ENCODE measurements around the gene GRAMD4. TPM values are rescaled to one million over a fixed set of nuclear protein-coding genes. Genes with fewer than 3 reads are reported as not detected.

The GRAMD4 gene
- total RNA-seq, 2 donors from 2014 or later, result 6.8 to 21.4 TPM

DNA sequence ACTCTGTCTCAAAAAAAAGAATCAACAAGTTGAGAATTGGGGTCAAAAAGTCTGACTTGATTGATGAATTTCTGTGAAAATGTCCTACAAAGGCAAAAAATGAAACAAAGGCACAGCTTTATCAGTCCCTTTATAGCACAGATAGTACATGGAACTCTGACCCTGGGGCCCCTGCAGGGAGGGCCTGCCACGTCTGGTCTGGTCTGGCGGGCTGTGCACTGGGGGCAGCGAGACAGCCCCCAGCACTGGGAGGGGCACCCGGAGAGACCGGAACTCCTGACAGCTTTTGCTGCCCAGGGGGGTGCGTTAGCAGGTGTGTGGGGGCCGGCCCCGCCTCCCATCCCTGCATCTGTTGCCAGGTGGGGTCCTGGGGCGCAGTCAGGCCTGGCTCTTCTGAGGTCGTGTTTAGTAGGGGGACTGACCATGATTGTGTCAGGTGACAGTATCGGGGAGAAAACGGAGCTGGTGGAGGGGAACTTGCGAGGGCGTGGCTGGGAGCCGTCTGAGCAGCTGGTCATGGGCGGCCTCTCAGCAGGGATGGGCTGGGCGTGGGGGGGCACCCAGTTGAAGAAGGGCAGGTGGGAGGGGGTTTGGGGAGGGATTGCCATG, 51.7 kb downstream of the GRAMD4 start:
- DNase-seq (ENCODE audit: low spot score) (no peak), ATAC-seq (no peak)
- Mint-ChIP-seq H3K9me3 (no peaks in the 10 kb centered on the region), H3K4me1 (ENCODE audit: low read depth in 2 of 2) (peaks cover 3 to 4% of the 10 kb centered on the region in 2 donors), H3K4me3 (no peak overlapping the region), H3K27ac (no peak overlapping the region), H3K36me3 (no peaks in the 10 kb centered on the region), H3K27me3 (no peaks in the 10 kb centered on the region)

- H3K4me3 Mint-ChIP-seq, result no peak overlapping the region
- no peaks in the 10 kb centered on the region for H3K36me3 Mint-ChIP-seq
- DNase-seq (ENCODE audit: low spot score) (no peak), ATAC-seq (no peak)
- no peaks in the 10 kb centered on the region for H3K27me3 Mint-ChIP-seq
- no peak overlapping the region for H3K27ac Mint-ChIP-seq
- peaks cover 3 to 4% of the 10 kb centered on the region in 2 donors for H3K4me1 Mint-ChIP-seq (ENCODE audit: low read depth in 2 of 2)
- no peaks in the 10 kb centered on the region for H3K9me3 Mint-ChIP-seq
Measured at GRCh38 chr22:46672731-46673130, 52.5 kb downstream of the GRAMD4 start.

GRCh38 chr22:46673205-46673604, 53.0 kb downstream of the GRAMD4 start:
- no peaks in the 10 kb centered on the region for H3K27me3 Mint-ChIP-seq
- ATAC-seq, result no peak
- no peaks in the 10 kb centered on the region for H3K36me3 Mint-ChIP-seq
- H3K4me1 Mint-ChIP-seq (ENCODE audit: low read depth in 2 of 2), result peaks cover 3 to 4% of the 10 kb centered on the region in 2 donors
- H3K27ac Mint-ChIP-seq, result no peak overlapping the region
- no peak for DNase-seq (ENCODE audit: low spot score)
- H3K9me3 Mint-ChIP-seq, result no peaks in the 10 kb centered on the region
- H3K4me3 Mint-ChIP-seq, result no peak overlapping the region

DNA sequence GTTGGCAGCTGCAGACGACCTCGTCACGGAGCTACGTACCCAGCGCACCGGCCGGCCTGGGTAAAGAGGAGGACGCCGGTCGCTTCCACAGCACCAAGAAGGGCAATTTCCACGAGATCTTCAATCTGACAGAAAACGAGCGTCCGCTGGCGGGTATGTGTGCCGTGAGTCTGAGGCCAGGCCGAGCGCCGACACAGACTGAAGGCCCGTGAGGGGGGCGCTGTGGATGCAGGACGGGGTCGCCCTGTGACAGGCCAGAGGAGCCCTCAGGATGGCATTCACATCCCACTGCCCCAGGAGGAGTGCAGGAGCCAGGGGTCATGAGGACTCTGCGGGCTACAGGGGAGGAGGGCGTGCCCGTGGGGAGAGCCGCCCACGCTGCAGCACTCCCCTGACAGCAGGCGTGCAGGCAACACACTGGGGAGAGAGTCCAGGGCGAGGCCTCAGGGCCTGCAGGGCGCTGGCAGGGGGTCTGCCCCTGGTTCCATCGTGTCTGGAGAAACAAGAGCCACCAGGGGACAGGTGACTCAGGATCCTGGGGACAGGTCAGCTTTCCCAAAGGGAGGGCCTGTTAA, 53.6 kb downstream of the GRAMD4 start:
- Mint-ChIP-seq H3K4me3 (peak overlapping the region; percentile 79), H3K27ac (peak overlapping the region; percentile 60 to 69), H3K36me3 (no peaks in the 10 kb centered on the region), H3K9me3 (no peaks in the 10 kb centered on the region), H3K4me1 (ENCODE audit: low read depth in 2 of 2) (peaks cover 3 to 4% of the 10 kb centered on the region in 2 donors), H3K27me3 (no peaks in the 10 kb centered on the region)
- DNase-seq (ENCODE audit: low spot score), result no peak
- ATAC-seq, result peak in 1 of 2 donors; percentile 17

DNA sequence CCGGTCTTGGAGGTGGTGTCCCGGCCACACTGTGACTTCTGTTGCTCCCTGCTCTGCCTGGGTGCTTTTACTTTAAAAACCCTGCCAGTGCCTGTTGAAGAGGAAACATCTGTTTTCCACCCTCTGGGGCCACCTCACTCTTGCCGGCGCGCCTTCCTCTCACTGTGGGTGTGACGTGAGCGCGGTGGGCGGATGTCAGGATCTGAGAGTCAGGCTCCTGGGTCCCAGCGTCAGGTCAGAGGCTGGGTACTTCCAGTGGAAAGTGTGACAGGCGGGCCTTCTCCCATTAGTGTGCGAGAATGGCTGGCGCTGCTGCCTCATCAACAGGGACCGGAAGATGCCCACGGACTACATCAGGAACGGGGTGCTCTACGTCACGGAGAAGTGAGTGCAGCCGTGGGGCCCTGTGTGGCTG, 54.2 kb downstream of the GRAMD4 start:
- ATAC-seq, result peak; percentile 67 to 68
- Mint-ChIP-seq H3K36me3 (no peaks in the 10 kb centered on the region), H3K27me3 (no peaks in the 10 kb centered on the region), H3K4me3 (peak overlapping the region; percentile 79), H3K9me3 (no peaks in the 10 kb centered on the region), H3K27ac (peak overlapping the region; percentile 60 to 69), H3K4me1 (ENCODE audit: low read depth in 2 of 2) (peaks cover 3 to 4% of the 10 kb centered on the region in 2 donors)
- DNase-seq (ENCODE audit: low spot score), result no peak

- peak overlapping the region; percentile 60 to 69 for H3K27ac Mint-ChIP-seq
- DNase-seq (ENCODE audit: low spot score) (no peak), ATAC-seq (no peak)
- H3K4me1 Mint-ChIP-seq (ENCODE audit: low read depth in 2 of 2), result peaks cover 3 to 4% of the 10 kb centered on the region in 2 donors
- H3K9me3 Mint-ChIP-seq, result no peaks in the 10 kb centered on the region
- H3K36me3 Mint-ChIP-seq, result no peaks in the 10 kb centered on the region
- no peak overlapping the region for H3K4me3 Mint-ChIP-seq
- H3K27me3 Mint-ChIP-seq, result no peaks in the 10 kb centered on the region
Measured at GRCh38 chr22:46674906-46675305, 54.7 kb downstream of the GRAMD4 start.

- H3K4me3 Mint-ChIP-seq, result no peak overlapping the region
- DNase-seq (ENCODE audit: low spot score), result no peak
- H3K9me3 Mint-ChIP-seq, result no peaks in the 10 kb centered on the region
- H3K27me3 Mint-ChIP-seq, result no peaks in the 10 kb centered on the region
- no peak overlapping the region for H3K27ac Mint-ChIP-seq
- no peaks in the 10 kb centered on the region for H3K36me3 Mint-ChIP-seq
- no peak for ATAC-seq
- peaks cover 3 to 4% of the 10 kb centered on the region in 2 donors for H3K4me1 Mint-ChIP-seq (ENCODE audit: low read depth in 2 of 2)
Measured at GRCh38 chr22:46675479-46675878, 55.3 kb downstream of the GRAMD4 start.

- DNase-seq (ENCODE audit: low spot score) (no peak), ATAC-seq (no peak)
- Mint-ChIP-seq H3K27me3 (no peaks in the 10 kb centered on the region), H3K4me1 (ENCODE audit: low read depth in 2 of 2) (peaks cover 3 to 4% of the 10 kb centered on the region in 2 donors), H3K36me3 (no peaks in the 10 kb centered on the region), H3K9me3 (no peaks in the 10 kb centered on the region), H3K4me3 (no peak overlapping the region), H3K27ac (no peak overlapping the region)
Measured at GRCh38 chr22:46675938-46676337, 55.8 kb downstream of the GRAMD4 start.

DNA sequence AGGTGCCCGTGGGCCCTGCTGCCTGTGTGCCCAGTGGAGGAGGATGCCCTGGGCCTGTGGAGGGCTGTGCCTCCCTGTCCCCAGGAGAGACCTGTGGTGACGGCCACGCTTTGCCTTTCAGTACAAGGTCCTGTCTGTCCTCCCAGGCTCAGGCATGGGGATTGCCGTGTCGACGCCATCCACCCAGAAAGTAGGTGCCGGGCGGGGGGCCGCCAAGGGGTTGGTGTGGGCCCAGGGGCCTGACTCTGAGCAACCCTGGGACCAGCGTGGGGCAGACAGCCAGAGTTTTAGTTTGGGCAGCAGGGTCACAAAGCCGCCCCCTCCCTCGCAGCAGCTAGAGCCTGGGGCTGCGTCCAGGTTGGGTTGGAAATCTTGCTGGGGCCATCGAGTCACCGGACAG, 56.3 kb downstream of the GRAMD4 start:
- Mint-ChIP-seq H3K27me3 (no peaks in the 10 kb centered on the region), H3K36me3 (no peaks in the 10 kb centered on the region), H3K4me1 (ENCODE audit: low read depth in 2 of 2) (peaks cover 3 to 4% of the 10 kb centered on the region in 2 donors), H3K4me3 (no peak overlapping the region), H3K27ac (no peak overlapping the region), H3K9me3 (no peaks in the 10 kb centered on the region)
- ATAC-seq (no peak), DNase-seq (ENCODE audit: low spot score) (no peak)

DNA sequence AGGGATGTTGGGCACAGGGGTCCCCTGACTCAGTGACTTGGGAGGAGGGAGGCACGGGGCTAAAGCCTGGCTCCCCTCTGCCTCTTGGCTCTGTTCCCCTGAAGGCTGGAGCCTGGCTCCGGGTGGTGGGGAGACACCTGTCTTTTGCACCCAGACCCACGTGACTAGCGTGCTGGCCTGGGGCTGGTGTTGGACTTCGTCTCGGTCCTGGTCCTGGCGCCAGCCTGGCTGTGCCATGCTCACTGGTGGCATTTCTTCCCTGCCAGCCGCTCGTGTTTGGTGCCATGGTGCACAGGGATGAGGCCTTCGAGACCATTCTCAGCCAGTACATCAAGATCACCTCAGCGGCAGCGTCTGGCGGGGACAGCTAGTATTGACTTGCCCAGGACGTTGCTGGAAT, 56.7 kb downstream of the GRAMD4 start:
- Mint-ChIP-seq H3K36me3 (no peaks in the 10 kb centered on the region), H3K4me1 (ENCODE audit: low read depth in 2 of 2) (peaks cover 3 to 4% of the 10 kb centered on the region in 2 donors), H3K27me3 (no peaks in the 10 kb centered on the region), H3K9me3 (no peaks in the 10 kb centered on the region), H3K27ac (no peak overlapping the region), H3K4me3 (no peak overlapping the region)
- no peak for ATAC-seq
- no peak for DNase-seq (ENCODE audit: low spot score)

- H3K27ac Mint-ChIP-seq, result no peak overlapping the region
- DNase-seq (ENCODE audit: low spot score), result no peak
- no peaks in the 10 kb centered on the region for H3K27me3 Mint-ChIP-seq
- H3K4me1 Mint-ChIP-seq (ENCODE audit: low read depth in 2 of 2), result peaks cover 3 to 4% of the 10 kb centered on the region in 2 donors
- ATAC-seq, result no peak
- H3K9me3 Mint-ChIP-seq, result no peaks in the 10 kb centered on the region
- H3K4me3 Mint-ChIP-seq, result no peak overlapping the region
- no peaks in the 10 kb centered on the region for H3K36me3 Mint-ChIP-seq
Measured at GRCh38 chr22:46677323-46678002, 57.3 kb downstream of the GRAMD4 start.

DNA sequence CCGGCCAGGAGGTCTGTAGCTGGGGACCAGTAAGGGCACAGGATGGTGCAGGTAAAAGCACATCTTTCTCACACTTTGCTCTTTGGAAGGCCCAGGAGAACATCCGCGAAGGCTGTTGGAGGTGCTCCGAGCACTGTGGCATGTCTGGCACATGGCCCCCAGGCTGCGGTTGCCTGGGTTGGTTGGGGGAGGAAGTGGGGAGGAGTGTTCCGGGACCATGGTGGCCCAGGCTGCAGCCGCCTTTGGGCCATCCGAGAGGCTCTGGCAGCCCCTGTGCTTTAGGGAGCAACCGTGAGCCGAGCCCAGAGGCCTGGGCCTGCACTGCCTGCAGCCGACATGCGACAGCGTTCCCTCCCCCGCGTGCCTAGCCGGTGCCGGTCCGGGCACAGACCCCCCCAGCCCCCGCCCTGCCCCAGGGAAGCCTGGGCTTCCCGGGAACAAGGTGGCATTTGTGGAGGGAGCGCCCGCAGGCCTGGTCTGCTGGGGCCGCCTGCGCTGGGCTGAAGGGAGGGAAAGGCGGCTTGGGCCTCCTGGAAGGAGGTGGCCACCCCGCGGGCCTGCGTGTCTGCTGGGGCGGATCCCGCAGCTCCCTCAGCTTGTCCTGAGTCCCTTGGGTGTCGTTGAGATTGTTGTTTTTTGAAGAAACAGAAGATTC, 57.9 kb downstream of the GRAMD4 start:
- Mint-ChIP-seq H3K36me3 (no peaks in the 10 kb centered on the region), H3K27me3 (no peaks in the 10 kb centered on the region), H3K4me1 (ENCODE audit: low read depth in 2 of 2) (peaks cover 3 to 4% of the 10 kb centered on the region in 2 donors), H3K27ac (no peak overlapping the region), H3K4me3 (no peak overlapping the region), H3K9me3 (no peaks in the 10 kb centered on the region)
- ATAC-seq (no peak), DNase-seq (ENCODE audit: low spot score) (no peak)

DNA sequence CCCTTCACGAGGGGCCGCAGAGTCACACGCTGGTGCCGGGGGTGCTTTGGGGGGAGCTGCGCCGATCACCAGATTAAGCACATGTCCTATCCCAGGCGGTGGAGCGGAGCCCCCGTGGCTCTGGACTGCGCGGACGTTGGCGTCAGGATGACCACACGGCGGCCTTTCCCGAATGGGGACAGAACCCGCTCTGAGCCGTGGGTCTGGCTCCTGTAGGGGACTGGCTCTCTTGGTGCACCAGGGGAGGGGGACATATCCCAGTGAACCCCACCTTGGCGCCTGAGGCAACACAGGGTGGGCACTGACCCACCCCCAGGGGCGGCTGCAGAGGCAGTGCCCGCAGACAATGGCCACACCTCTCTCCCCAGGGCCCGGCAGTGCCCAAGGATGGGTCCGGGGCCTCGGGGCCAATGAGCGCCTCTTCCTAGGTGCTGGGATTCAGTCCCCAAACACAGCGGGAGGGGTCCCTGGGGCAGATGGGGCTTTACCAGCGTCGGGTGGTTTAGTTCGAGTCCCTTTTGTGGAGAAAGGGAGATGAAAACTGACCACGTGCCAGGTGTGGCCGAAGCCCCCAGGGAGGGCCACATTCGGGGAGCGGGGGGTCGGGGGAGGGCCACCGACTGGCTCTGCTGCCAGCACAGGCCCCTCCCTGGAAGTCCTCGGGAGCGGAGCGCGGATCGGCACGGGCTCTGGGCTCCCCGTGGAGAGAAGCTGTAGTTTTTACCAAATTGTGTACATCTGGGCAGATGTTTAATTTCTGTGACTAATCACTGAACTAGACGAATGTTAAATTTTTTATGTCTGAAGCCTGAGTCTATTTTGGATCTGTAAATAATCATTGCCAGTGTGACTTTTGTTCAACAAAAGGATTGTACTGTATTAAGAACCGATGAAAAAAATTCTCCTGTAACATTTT, 58.9 kb downstream of the GRAMD4 start:
- ATAC-seq (no peak), DNase-seq (ENCODE audit: low spot score) (no peak)
- no peaks in the 10 kb centered on the region for H3K9me3 Mint-ChIP-seq
- H3K4me1 Mint-ChIP-seq (ENCODE audit: low read depth in 2 of 2), result peaks cover 3 to 4% of the 10 kb centered on the region in 2 donors
- H3K27ac Mint-ChIP-seq, result no peak overlapping the region
- no peak overlapping the region for H3K4me3 Mint-ChIP-seq
- H3K36me3 Mint-ChIP-seq, result no peaks in the 10 kb centered on the region
- H3K27me3 Mint-ChIP-seq, result no peaks in the 10 kb centered on the region
